Stimulated activated CD8-positive, alpha-beta memory T cell treated with anti-CD3 and anti-CD28 coated beads, Interleukin-7, amount 100 ng/mL, for 4 hours (primary cell): ENCODE data around the gene KCNJ16.

Experiments
- DNase-seq, 2 donors: peaks; one replicate each; pipeline ENCODE4 v3.0.0-alpha.2; 2020; ENCODE audit warnings: low read depth in 2 of 2

The KCNJ16 gene

GRCh38 chr17:70070305-70071027 is 4.6 kb upstream of the KCNJ16 start:
- DNase-seq = no peak

- DNase-seq = no peak
Observed at GRCh38 chr17:70071127-70071526, 3.9 kb upstream of the KCNJ16 start.

- DNase-seq = no peak
Observed at GRCh38 chr17:70071620-70072019, 3.4 kb upstream of the KCNJ16 start.

GRCh38 chr17:70072546-70073309 is 2.3 kb upstream of the KCNJ16 start:
- no peak for DNase-seq

- DNase-seq = no peak
Observed at GRCh38 chr17:70073310-70073709, 1.7 kb upstream of the KCNJ16 start.

- DNase-seq = no peak
Observed at GRCh38 chr17:70073799-70074198, 1.2 kb upstream of the KCNJ16 start.

GRCh38 chr17:70074236-70074830 is 692 bp upstream of the KCNJ16 start:
- no peak for DNase-seq

GRCh38 chr17:70076189-70076588 is 1.2 kb downstream of the KCNJ16 start:
- DNase-seq = no peak

GRCh38 chr17:70076831-70077230 is 1.8 kb downstream of the KCNJ16 start:
- DNase-seq = no peak

- DNase-seq = no peak
Observed at GRCh38 chr17:70078549-70078948, 3.5 kb downstream of the KCNJ16 start.

- DNase-seq = no peak
Observed at GRCh38 chr17:70078994-70079531, 4.0 kb downstream of the KCNJ16 start.

GRCh38 chr17:70080541-70081347 is 5.7 kb downstream of the KCNJ16 start:
- DNase-seq = no peak

GRCh38 chr17:70081885-70082284 is 6.9 kb downstream of the KCNJ16 start:
- no peak for DNase-seq

- no peak for DNase-seq
Observed at GRCh38 chr17:70084476-70084875, 9.5 kb downstream of the KCNJ16 start.

GRCh38 chr17:70086516-70086915 is 11.5 kb downstream of the KCNJ16 start:
- no peak for DNase-seq

- DNase-seq = no peak
Observed at GRCh38 chr17:70089513-70090148, 14.6 kb downstream of the KCNJ16 start.

GRCh38 chr17:70091005-70091568 is 16.1 kb downstream of the KCNJ16 start:
- DNase-seq = no peak

GRCh38 chr17:70091696-70092095 is 16.7 kb downstream of the KCNJ16 start:
- no peak for DNase-seq

- DNase-seq = no peak
Observed at GRCh38 chr17:70093163-70093562, 18.1 kb downstream of the KCNJ16 start.

- no peak for DNase-seq
Observed at GRCh38 chr17:70095455-70095854, 20.4 kb downstream of the KCNJ16 start.

- DNase-seq = no peak
Observed at GRCh38 chr17:70096861-70097260, 21.8 kb downstream of the KCNJ16 start.
